GM19452 (cell line): ENCODE data around the gene JAG1.
"Not testable (repeated sequence)": the region's sequence is repeated elsewhere in the genome, so short reads cannot be mapped to it uniquely, and the experiment has no call there.

Experiments
- ATAC-seq: cut with Tn5 transposase; IDR thresholded peaks from one replicate; pipeline ENCODE4 v1.9.1; 2021; ENCODE audit not compliant: unreplicated experiment

Gene JAG1

GRCh38 chr20:10613911-10614310 lies 59.9 kb downstream of the JAG1 start:
- no peak for ATAC-seq

GRCh38 chr20:10613426-10613825 lies 60.4 kb downstream of the JAG1 start:
- not testable (repeated sequence) for ATAC-seq

- ATAC-seq = peak; percentile 64
Observed at GRCh38 chr20:10611357-10611756, 62.4 kb downstream of the JAG1 start.

- ATAC-seq = no peak
Observed at GRCh38 chr20:10610251-10610650, 63.5 kb downstream of the JAG1 start.

- ATAC-seq = no peak
Observed at GRCh38 chr20:10609770-10610169, 64.0 kb downstream of the JAG1 start.

- ATAC-seq = no peak
Observed at GRCh38 chr20:10609276-10609675, 64.5 kb downstream of the JAG1 start.

- no peak for ATAC-seq
Observed at GRCh38 chr20:10605547-10606195, 68.1 kb downstream of the JAG1 start.

GRCh38 chr20:10604865-10605440 lies 68.8 kb downstream of the JAG1 start:
- no peak for ATAC-seq

- no peak for ATAC-seq
Observed at GRCh38 chr20:10603971-10604864, 69.6 kb downstream of the JAG1 start.

GRCh38 chr20:10603378-10603777 lies 70.4 kb downstream of the JAG1 start:
- ATAC-seq = no peak

GRCh38 chr20:10602221-10602871 lies 71.5 kb downstream of the JAG1 start:
- ATAC-seq = no peak

GRCh38 chr20:10597637-10598036 lies 76.2 kb downstream of the JAG1 start:
- ATAC-seq = no peak

GRCh38 chr20:10596710-10597121 lies 77.1 kb downstream of the JAG1 start:
- no peak for ATAC-seq

- ATAC-seq = no peak
Observed at GRCh38 chr20:10595985-10596384, 77.8 kb downstream of the JAG1 start.

- ATAC-seq = no peak
Observed at GRCh38 chr20:10595266-10595665, 78.5 kb downstream of the JAG1 start.

GRCh38 chr20:10594296-10594868 lies 79.4 kb downstream of the JAG1 start:
- no peak for ATAC-seq

GRCh38 chr20:10591946-10592521 lies 81.8 kb downstream of the JAG1 start:
- ATAC-seq = no peak

GRCh38 chr20:10590950-10591671 lies 82.7 kb downstream of the JAG1 start:
- ATAC-seq = no peak

GRCh38 chr20:10590446-10590845 lies 83.4 kb downstream of the JAG1 start:
- not testable (repeated sequence) for ATAC-seq
